GM20000 (cell line): Measurements from ENCODE around the gene PMM1.
A peak's percentile ranks its signal among the peaks of the same experiment; 100 is the strongest.
"Not testable (repeated sequence)": the region's sequence is repeated elsewhere in the genome, so short reads cannot be mapped to it uniquely, and the experiment has no call there.

Experiments
- DNase-seq: peaks from one replicate; pipeline ENCODE4 v3.0.0; 2012; ENCODE audit warnings: low spot score
- CTCF ChIP-seq: IDR thresholded peaks from 2 replicates; pipeline ENCODE4 v1.5.1; 2012; ENCODE audit warnings: mild to moderate bottlenecking, control low read depth; ENCODE audit errors: extremely low read depth, missing control alignments

Gene PMM1

DNA sequence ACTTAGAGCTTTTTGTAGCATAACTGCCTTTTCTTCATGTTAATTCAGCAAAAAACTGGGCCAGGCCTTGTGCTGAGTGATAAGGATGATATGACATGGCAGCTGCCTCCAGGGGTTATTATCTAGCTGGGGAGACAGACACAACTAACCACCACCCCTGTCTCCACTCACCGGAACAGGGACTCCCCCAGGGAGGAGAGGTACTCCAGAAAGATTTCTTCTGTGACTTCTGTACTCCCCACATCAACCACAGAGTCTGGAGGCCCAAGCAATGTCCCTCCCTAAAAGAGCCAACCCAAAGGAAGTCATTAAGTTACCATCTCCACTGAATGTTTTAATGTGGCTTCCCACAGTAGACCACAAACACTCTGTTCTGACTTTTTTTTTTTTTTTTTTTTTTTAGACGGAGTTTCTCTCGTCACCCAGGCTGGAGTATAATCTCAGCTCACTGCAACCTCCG lies 14.3 kb upstream of the PMM1 start:
- peak; percentile 76 for DNase-seq
- TF ChIP-seq CTCF, result no peak

- no peak for DNase-seq
- no peak for TF ChIP-seq CTCF
These were observed 11.3 kb upstream of the PMM1 start for GRCh38 chr22:41600976-41601375.

- no peak for DNase-seq
These were observed 9.4 kb upstream of the PMM1 start for GRCh38 chr22:41598891-41599635.

DNA sequence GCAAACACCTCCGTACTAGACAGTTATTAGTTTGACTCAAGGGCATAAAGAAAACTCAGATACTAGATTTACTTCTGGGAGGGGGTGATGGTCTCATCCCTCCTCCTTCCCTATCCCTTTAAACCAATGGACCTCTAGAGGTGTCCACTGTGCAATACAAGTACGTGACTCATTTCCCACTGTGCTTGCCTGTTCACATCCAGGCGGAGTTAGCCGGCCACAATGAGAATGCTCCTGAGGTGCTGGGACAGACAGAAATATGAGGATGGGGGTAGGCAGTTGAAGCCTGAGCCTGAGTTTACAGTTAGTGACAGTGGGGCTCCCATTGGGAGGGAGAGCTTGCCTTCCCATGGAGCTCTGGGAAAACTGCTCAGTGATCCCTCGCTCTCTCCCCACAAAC lies 8.4 kb upstream of the PMM1 start:
- TF ChIP-seq CTCF, result no peak
- no peak for DNase-seq

More at GRCh38 chr22:41598891-41599635, 9.4 kb upstream of the PMM1 start:
- TF ChIP-seq CTCF, result no peak

DNA sequence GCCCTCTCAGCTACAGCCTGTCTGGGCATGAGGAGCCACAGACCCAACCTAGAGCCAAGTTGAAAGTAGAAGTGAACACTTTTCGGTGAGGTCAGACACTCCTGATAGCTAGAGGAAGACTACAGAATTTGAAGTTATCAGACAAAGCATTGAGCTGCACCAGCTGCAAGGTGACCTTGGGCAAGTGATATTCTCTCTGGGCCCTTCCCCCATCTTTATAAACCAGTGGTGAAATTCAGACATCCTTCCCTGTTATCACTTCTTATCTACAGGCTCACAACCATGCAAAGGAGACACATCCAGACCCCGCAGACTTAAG lies 8.0 kb upstream of the PMM1 start:
- DNase-seq, result no peak
- TF ChIP-seq CTCF, result no peak

- peak; percentile 65 for TF ChIP-seq CTCF
- peak; percentile 56 for DNase-seq
These were observed 7.4 kb upstream of the PMM1 start for GRCh38 chr22:41596776-41597634.

DNA sequence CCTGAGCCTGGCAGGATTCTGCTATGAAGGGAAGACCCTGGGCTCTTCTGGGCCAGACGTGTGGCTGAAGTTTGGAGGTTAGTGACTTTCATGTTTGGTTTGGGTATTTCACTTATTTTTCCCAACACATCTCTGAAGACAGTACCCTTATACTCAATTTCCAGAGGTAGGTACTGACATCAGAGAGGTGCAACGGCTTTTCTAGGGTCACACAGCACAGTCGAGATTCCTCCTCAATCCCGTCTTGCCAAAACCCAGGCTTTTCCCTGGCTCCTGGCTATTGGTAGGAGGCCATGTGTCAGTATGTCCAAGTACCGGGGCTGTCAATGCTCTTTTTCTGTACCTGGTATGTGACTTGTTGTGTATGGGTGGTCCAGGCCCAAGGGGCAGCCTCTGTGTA lies 6.1 kb upstream of the PMM1 start:
- DNase-seq, result no peak

GRCh38 chr22:41593336-41593960 lies 3.8 kb upstream of the PMM1 start:
- not testable (repeated sequence) for DNase-seq

More for the DNA sequence above, 6.1 kb upstream of the PMM1 start:
- no peak for TF ChIP-seq CTCF
